ENCODE measurements around the gene LGR6. TPM values are rescaled to one million over a fixed set of nuclear protein-coding genes. Genes with fewer than 3 reads are reported as not detected.

Gene LGR6
- total and polyA plus RNA-seq, 2 experiments from 2014 or later = 0.66 to 0.89 TPM

DNA sequence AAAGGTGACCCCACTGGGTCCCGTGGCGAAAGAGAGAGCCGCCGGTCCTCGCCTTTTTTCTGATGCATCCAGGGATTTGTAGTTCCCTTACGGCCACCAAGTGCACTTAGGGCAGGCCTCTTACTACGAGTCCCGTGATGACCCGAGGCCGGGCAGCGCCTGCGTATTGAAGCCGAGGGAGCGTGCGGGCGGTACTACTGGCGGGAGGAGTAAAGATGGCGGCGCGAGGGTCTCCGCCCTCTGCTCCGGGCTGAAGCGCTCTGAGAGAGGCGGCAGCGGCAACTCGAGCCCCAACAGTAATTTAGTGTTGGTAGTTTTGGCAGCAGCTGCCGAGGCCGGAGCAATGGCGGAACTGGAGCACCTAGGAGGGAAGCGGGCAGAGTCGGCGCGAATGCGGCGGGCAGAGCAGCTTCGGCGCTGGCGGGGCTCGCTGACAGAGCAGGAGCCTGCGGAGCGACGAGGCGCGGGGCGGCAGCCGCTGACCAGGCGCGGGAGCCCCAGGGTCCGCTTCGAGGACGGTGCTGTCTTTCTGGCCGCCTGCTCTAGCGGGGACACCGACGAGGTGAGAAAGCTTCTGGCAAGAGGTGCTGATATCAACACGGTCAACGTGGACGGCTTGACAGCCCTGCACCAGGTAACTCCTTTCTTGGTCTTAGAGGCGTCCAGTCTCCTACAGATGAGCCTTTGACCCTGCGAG, 155.1 kb downstream of the LGR6 start, which contains the start of gene PPP1R12B:
Gene PPP1R12B (plus strand): TSS at position 191 of the 697 bp plus-strand sequence. CDS start 153 bp downstream, at position 344.
- Histone ChIP-seq H3K9me2 (ENCODE audit: insufficient read depth) (no peaks in the 10 kb centered on the region), H3K27ac (ENCODE audit: low read depth) (no peak within 1 kb of the TSS), H3F3A (replicated peaks; ENCODE audit: low read depth) (no peaks in the 10 kb centered on the region), H3K4me2 (peak within 1 kb of the TSS; percentile 82), H4K20me1 (replicated peaks; ENCODE audit: insufficient read depth) (0 out of 2 replicates have a peak, but pooled peaks cover 5% of the 10 kb centered on the region), H3K4me1 (ENCODE audit: insufficient read depth) (peaks cover 4% of the 10 kb centered on the region; the same call in 1 of the 2 replicates), H2AFZ (peak within 1 kb of the TSS; percentile 52), H3K36me3 (ENCODE audit: insufficient read depth) (no peaks in the 10 kb centered on the region), H3K79me2 (replicated peaks; ENCODE audit: insufficient read depth) (peaks cover 47% of the 10 kb centered on the region), H3K4me3 (peak within 1 kb of the TSS; percentile 61), H3K27me3 (ENCODE audit: insufficient read depth) (no peaks in the 10 kb centered on the region)
- peak; percentile 69 for TF ChIP-seq POLR2AphosphoS5 (IDR thresholded peaks at IDR 0.05; ENCODE audit: low read depth)
- no peak for TF ChIP-seq NANOG (IDR thresholded peaks at IDR 0.05; ENCODE audit: borderline replicate concordance)
- TF ChIP-seq, protein P1, sequence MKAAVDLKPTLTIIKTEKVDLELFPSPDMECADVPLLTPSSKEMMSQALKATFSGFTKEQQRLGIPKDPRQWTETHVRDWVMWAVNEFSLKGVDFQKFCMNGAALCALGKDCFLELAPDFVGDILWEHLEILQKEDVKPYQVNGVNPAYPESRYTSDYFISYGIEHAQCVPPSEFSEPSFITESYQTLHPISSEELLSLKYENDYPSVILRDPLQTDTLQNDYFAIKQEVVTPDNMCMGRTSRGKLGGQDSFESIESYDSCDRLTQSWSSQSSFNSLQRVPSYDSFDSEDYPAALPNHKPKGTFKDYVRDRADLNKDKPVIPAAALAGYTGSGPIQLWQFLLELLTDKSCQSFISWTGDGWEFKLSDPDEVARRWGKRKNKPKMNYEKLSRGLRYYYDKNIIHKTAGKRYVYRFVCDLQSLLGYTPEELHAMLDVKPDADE (IDR thresholded peaks at IDR 0.05) = peak; percentile 99
- 0 out of 2 replicates have a peak, but pooled peaks have one; percentile 33 for TF ChIP-seq ZNF114 (CRISPR knock-in tag; IDR thresholded peaks at IDR 0.05)
- 0 out of 2 replicates have a peak, but pooled peaks have one; percentile 18 for TF ChIP-seq ZNF331 (CRISPR knock-in tag; IDR thresholded peaks at IDR 0.05; ENCODE audit: low read depth)
- peak; percentile 93 for TF ChIP-seq CREB1 (CRISPR knock-in tag; IDR thresholded peaks at IDR 0.05; ENCODE audit: low read depth)
- no peak for TF ChIP-seq EZH2 (IDR thresholded peaks at IDR 0.05; ENCODE audit: low read depth, unreplicated experiment)
- 0 out of 4 replicates have a peak, but pooled peaks of 1 of the 2 experiments have one; percentile 3 for TF ChIP-seq CTCF (conservative IDR thresholded peaks at IDR 0.05; ENCODE audit: low read depth in 2 of 2)
- H3K9me3 Mint-ChIP-seq = no peaks in the 10 kb centered on the region
- H3K36me3 Mint-ChIP-seq (ENCODE audit: low read depth) = no peaks in the 10 kb centered on the region
- peak within 1 kb of the TSS; percentile 82 for H3K4me3 Mint-ChIP-seq
- ATAC-seq (peak; percentile 99), DNase-seq (ENCODE audit: low spot score) (peak; percentile 100)
- peak within 1 kb of the TSS; percentile 97 for H3K27ac Mint-ChIP-seq
- peaks cover 10% of the 10 kb centered on the region for H3K27me3 Mint-ChIP-seq (ENCODE audit: insufficient read depth, low read depth, poor library complexity)
- H3K4me1 Mint-ChIP-seq = peaks cover 16% of the 10 kb centered on the region; the same call in 2 of the 3 replicates

GRCh38 chr1:202349206-202349928, 155.8 kb downstream of the LGR6 start:
- H2AFZ ChIP-seq = peak overlapping the region; percentile 52
- Mint-ChIP-seq H3K27me3 (ENCODE audit: insufficient read depth, low read depth, poor library complexity) (peaks cover 10% of the 10 kb centered on the region), H3K4me1 (peaks cover 16% of the 10 kb centered on the region; the same call in 2 of the 3 replicates), H3K27ac (0 out of 2 replicates have a peak overlapping the region, but pooled peaks have one; percentile 4), H3K36me3 (ENCODE audit: low read depth) (no peaks in the 10 kb centered on the region), H3K4me3 (peak overlapping the region; percentile 82), H3K9me3 (no peaks in the 10 kb centered on the region)
- ATAC-seq (no peak), DNase-seq (ENCODE audit: low spot score) (peak; percentile 50)
- peak overlapping the region; percentile 82 for H3K4me2 ChIP-seq
- no peaks in the 10 kb centered on the region for H3K9me2 ChIP-seq (ENCODE audit: insufficient read depth)
- no peaks in the 10 kb centered on the region for H3F3A ChIP-seq (replicated peaks; ENCODE audit: low read depth)
- H3K27me3 ChIP-seq (ENCODE audit: insufficient read depth) = no peaks in the 10 kb centered on the region
- peak overlapping the region; percentile 61 for H3K4me3 ChIP-seq
- 0 out of 2 replicates have a peak, but pooled peaks cover 5% of the 10 kb centered on the region for H4K20me1 ChIP-seq (replicated peaks; ENCODE audit: insufficient read depth)
- H3K27ac ChIP-seq (ENCODE audit: low read depth) = no peak overlapping the region
- H3K36me3 ChIP-seq (ENCODE audit: insufficient read depth) = no peaks in the 10 kb centered on the region
- H3K79me2 ChIP-seq (replicated peaks; ENCODE audit: insufficient read depth) = peaks cover 52% of the 10 kb centered on the region
- H3K4me1 ChIP-seq (ENCODE audit: insufficient read depth) = peaks cover 4% of the 10 kb centered on the region; the same call in 1 of the 2 replicates
- TF ChIP-seq CREB1 (CRISPR knock-in tag; IDR thresholded peaks at IDR 0.05; ENCODE audit: low read depth) (no peak), NANOG (IDR thresholded peaks at IDR 0.05; ENCODE audit: borderline replicate concordance) (no peak), ZNF331 (CRISPR knock-in tag; IDR thresholded peaks at IDR 0.05; ENCODE audit: low read depth) (no peak), CTCF (conservative IDR thresholded peaks at IDR 0.05; ENCODE audit: low read depth in 2 of 2) (no peak), STAT1 (IDR thresholded peaks at IDR 0.05; ENCODE audit: unreplicated experiment) (no peak), EZH2phosphoT487 (IDR thresholded peaks at IDR 0.05; ENCODE audit: unreplicated experiment) (no peak), EZH2 (IDR thresholded peaks at IDR 0.05; ENCODE audit: low read depth, unreplicated experiment) (no peak), POLR2AphosphoS5 (IDR thresholded peaks at IDR 0.05; ENCODE audit: low read depth) (no peak)

All from GM23338 (cell line).